A172 (cell line): ENCODE results near the gene PMAIP1. TPM values are rescaled to one million over a fixed set of nuclear protein-coding genes. Genes with fewer than 3 reads are reported as not detected.
A peak's percentile ranks its signal among the peaks of the same experiment; 100 is the strongest.
"Not testable (repeated sequence)": the region's sequence is repeated elsewhere in the genome, so short reads cannot be mapped to it uniquely, and the experiment has no call there.

Experiments used
- DNase-seq: peaks from one replicate; pipeline ENCODE4 v3.0.0-alpha.2; 2015; ENCODE audit warnings: low spot score
- total RNA-seq: library from RNA; depleted of rRNA; stranded (reverse); fragments of >200 nt; shearing (Covaris generic); gene quantifications from 2 replicates; pipeline ENCODE4 v1.2.3, GENCODE V29; 2014

The PMAIP1 gene
- total RNA-seq, 1 experiment from 2014 or later: 23.2 TPM

- no peak for DNase-seq
Observed at GRCh38 chr18:59884351-59884750, 15.4 kb upstream of the PMAIP1 start.

DNA sequence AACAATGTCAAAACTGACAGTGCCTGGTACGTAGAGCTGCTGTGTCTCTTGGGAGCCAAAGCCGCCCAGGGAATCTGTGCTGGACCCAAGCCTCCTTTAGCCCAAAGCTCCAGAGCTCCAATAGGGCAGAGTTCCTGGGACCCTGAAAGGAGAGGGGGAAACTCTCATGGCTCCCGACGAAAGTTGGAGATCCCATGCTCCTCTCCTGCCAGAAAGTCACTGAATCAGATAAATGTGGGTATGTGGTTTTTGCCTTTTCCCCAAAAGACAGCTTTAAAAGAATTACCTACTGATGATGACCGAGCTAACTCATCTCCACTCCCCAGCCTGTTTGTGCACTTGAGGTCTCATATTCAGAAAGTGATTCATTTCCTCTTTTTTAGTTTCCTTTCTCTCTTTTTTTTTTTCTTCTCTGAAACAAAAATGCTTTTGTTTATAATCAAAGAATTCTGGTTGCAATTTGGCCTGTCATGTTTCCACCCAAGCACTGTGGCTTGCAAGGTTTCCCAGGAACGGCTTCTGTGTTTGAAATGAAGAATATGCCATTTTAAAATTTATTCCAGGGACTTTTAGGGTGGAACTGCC lies 14.1 kb upstream of the PMAIP1 start:
- peak; percentile 77 for DNase-seq

- not testable (repeated sequence) for DNase-seq
Observed at GRCh38 chr18:59886399-59886798, 13.4 kb upstream of the PMAIP1 start.

GRCh38 chr18:59892123-59892522 lies 7.7 kb upstream of the PMAIP1 start:
- DNase-seq: no peak

GRCh38 chr18:59893971-59894370 lies 5.8 kb upstream of the PMAIP1 start:
- no peak for DNase-seq

DNA sequence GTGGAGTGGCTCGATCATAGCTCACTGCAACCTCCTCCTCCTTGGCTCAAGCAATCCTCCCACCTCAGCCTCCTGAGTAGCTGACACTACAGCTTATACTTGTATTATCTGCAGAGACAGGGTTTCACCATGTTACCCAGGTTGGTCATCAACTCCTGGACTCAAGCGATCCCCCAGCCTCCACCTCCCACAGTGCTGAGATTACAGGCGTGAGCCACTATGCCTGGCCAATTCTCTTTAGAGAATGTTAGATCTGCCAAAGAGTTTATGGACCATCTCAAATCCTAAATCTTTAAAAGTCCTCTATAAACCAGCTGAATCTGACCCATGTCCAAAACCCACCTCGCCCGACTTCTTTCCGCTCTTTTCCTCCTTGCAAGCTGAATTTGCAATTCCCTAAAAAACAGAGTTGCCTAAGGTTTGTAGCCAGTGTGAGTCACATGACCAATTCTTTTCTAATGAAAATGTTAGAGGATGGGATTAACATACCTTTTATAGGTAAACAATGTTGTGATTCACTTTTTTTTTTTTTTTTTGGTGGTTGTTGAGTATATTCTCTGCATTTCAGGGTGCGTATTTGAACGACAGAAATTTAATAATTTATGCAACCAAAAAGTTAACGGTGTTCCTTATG lies 2.4 kb upstream of the PMAIP1 start:
- DNase-seq: no peak

DNA sequence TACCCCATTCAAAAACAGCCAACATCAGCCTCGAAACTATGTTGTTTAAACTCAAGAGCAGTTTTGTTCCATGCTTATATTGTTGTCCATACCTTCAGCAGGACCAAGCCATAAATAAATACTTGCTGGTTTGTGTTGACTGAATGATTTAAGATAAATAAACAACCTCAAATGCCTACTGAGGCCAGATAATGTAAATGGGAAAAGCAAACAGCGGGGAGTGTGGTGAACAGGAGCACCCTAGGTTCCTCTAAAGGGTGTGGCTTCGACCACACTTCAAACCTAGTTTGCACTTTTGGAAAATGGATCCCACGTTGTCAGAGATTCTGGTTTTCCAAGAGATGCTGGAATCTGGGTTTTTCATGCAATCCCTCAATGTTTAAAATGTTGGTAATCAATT lies 1.7 kb upstream of the PMAIP1 start:
- DNase-seq: no peak

DNA sequence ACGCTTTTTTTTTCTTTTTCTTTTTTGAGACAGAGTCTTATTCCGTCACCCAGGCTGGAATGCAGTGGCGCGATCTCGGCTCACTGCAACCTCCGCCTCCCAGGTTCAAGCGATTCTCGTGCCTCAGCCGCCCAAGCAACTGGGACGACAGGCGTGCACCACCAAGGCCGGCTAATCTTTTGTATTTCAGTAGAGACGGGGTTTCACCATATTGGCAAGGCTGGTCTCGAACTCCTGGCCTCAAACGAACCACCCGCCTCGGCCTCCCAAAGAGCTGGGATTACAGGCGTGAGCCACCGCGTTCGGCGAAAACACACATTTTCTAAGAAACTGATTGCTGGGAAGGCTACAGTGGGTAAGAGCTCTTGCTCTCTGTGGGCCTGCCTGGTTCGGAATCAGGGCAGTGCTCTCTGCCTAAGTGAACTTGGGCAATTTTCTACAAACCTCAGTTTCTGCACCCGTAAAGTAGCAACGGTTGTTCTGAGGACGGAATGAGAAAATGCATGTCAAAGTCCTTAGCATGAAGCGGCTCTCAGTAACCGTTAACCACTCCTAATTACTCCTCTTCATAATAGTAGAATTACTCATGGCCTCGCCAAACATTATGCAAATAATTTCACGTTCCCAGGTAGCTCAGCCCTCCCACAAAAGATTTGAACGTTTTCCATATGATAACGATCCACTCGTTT lies 1.0 kb upstream of the PMAIP1 start:
- no peak for DNase-seq

DNA sequence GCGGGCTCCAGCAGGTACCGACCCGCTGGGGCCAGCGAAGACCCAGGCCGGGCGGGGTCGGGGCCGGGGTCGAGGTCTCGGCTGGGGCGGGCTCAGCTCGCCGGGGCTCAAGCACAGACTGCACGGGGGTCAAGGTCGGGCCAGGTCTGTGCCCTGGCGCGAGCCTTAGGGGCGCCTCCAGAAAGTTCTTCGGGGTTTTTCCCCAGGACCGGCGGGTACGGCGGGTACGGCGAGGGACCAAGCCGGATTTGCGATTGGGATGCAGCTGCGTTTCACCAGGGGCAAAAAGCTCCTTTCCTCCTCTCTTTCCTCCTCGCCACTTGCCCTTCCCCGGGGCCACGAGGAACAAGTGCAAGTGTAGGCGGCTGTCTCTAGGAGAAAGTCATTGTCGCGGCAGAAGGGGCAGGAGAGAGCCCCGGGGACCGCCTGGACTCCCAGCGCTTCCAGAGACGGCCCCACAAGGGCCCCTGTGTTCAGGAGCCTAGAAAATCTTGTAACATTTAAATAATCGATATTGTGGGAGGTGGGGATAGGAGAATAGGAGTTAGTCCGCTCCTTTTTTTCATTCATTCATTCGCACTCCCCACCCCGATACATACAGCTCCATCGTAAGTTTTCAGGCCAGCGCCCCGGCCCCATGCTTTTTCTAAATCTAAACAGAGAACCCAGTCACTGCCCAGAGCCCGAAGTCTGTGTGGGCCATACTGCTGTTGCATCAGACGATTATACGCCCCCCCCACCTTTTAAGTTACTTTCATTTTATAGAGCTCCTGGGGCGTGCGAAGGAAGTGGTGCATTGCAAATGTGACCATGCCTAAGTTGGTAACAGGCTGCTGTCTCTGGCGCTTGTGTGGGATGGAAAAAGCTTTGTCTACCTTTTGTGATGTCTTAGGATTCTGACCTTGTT lies 679 bp downstream of the PMAIP1 start:
- DNase-seq: no peak

DNA sequence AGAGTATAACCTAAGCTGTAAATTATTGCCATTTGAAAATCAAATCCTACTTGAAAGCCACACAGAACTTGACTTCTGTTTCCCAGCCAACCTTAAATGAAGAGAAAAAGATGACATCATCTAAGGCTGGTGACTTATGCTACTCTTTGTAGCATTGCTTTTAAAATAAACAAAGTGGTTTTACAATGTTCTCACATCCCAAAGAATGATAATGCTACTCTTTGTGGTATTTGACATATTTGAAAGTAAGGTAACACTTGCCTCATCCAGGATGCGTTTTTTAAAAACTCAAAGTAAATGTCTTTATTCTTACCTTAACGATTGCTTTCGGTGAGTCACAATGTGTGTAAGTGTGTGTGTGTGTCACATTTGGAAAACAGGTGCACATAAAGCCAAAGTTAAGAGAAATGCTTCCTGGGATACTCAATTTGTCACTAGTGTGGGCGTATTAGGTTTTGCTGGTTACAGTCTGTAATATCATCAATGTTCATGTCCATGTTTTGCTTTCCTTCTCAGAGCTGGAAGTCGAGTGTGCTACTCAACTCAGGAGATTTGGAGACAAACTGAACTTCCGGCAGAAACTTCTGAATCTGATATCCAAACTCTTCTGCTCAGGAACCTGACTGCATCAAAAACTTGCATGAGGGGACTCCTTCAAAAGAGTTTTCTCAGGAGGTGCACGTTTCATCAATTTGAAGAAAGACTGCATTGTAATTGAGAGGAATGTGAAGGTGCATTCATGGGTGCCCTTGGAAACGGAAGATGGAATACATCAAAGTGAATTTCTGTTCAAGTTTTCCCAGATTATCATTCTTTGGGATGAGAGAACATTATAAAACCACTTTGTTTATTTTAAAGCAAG lies 2.6 kb downstream of the PMAIP1 start:
- peak; percentile 56 for DNase-seq

- no peak for DNase-seq
Observed at GRCh38 chr18:59902993-59903610, 3.3 kb downstream of the PMAIP1 start.

DNA sequence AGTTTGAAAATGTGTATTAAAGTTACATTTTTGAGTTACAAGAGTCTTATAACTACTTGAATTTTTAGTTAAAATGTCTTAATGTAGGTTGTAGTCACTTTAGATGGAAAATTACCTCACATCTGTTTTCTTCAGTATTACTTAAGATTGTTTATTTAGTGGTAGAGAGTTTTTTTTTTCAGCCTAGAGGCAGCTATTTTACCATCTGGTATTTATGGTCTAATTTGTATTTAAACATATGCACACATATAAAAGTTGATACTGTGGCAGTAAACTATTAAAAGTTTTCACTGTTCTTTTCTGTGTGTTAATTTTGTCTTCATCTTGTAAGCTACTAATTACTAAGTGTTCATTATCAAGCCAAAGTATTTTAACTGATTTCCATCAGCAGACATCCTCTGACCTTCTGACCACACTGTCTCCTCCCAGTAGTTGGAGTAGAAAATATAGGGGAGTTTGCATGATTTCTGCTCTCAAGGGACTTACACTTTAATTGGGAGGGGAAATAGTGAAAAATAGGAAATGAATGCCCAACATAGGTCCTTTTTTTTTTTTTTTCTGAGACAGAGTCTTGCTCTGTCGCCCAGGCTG lies 4.3 kb downstream of the PMAIP1 start:
- no peak for DNase-seq

GRCh38 chr18:59905686-59906091 lies 5.9 kb downstream of the PMAIP1 start:
- no peak for DNase-seq

DNA sequence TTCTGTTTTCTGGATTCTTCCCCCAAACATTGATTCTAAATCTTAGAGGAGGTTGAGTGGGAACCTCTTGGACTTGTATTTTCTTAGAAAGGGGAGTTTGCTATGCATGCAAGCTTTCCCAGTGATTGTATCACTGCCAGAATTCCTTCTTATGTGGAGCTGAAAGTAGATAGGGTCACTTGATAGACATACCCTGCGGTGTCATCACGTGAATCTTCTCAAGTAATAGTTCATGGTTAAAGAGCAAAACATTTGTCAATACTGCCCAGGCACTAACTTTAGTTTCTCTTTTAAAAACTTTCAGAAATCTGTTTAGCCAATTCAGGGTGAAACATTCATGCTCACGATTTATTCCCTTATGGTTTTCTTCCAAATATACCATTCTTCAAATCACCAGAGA lies 6.4 kb downstream of the PMAIP1 start:
- no peak for DNase-seq

DNA sequence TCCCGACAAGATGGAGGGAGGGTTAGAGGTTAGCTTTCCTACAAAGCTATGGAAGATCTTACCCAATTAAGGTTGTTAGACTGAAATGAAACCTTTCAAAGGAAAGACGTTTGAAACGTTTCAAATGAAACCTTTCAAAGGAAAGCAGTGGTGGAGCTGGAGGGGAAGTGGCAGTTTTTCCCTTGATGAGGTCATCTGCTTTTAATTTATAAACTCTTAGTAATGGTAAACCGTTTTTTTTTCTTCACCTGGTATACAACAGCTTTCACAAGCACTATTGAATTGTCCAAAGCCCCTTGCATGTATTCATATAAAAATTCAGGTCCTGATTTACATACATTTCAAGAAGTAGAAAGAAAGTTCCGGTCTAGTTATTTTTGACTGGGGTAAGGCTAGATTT lies 7.4 kb downstream of the PMAIP1 start:
- DNase-seq: no peak

- DNase-seq: no peak
Observed at GRCh38 chr18:59907660-59908059, 7.9 kb downstream of the PMAIP1 start.

GRCh38 chr18:59908799-59909198 lies 9.0 kb downstream of the PMAIP1 start:
- DNase-seq: no peak

GRCh38 chr18:59909289-59910036 lies 9.7 kb downstream of the PMAIP1 start:
- DNase-seq: no peak

DNA sequence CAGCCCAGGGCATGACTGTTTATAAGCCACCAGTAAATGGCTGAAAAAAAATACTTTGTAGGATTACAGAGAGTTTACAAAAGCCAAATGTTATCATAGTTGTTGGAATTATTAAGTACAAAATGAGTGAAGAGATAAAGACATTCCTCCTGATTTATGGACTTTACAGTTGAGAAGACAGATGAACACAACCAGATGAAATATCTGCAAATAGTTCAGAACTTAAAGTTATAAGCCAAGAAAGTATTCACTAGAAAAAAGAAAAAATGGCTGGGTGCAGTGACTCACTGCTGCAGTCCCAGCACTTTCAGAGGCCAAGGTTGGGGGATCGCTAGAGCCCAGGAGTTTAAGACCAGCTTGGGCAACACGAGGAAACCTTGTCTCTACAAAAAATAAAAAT lies 11.2 kb downstream of the PMAIP1 start:
- no peak for DNase-seq

- no peak for DNase-seq
Observed at GRCh38 chr18:59911600-59911999, 11.8 kb downstream of the PMAIP1 start.
